Esophagus squamous epithelium (tissue), 5 donors: ENCODE data around the gene ANXA9. TPM values are rescaled to one million over a fixed set of nuclear protein-coding genes. Genes with fewer than 3 reads are reported as not detected.
A peak's percentile ranks its signal among the peaks of the same experiment; 100 is the strongest.

Experiments used
- DNase-seq: peaks from one replicate; lab custom pipeline; 2025; lab: John Stamatoyannopoulos, UW
- H3K27ac ChIP-seq, 4 donors: fragments of 200-600 bp; sonication (generic); one replicate each; pipeline ENCODE4 v1.5.1; 2016 to 2019; ENCODE audit warnings: mild to moderate bottlenecking in 1 of 4
- H3K27me3 ChIP-seq, 4 donors: fragments of 200-600 bp; sonication (generic); 1 replicate in 3 of 4; 2 replicates in 1 of 4; pipeline versions ENCODE4 v1.5.1 to v1.6.0; 2017 to 2021; ENCODE audit warnings: antibody characterized with exemption in 1 of 4
- H3K36me3 ChIP-seq, 3 donors: fragments of 200-600 bp; sonication (generic); one replicate each; pipeline ENCODE4 v1.5.1; 2016 to 2019
- H3K4me1 ChIP-seq, 3 donors: fragments of 200-600 bp; sonication (generic); one replicate each; pipeline ENCODE4 v1.5.1; 2017 to 2019
- H3K4me3 ChIP-seq, 4 donors: fragments of 200-600 bp; sonication (generic); 1 replicate in 3 of 4; 2 replicates in 1 of 4; pipeline ENCODE4 v1.5.1; 2016 to 2019; ENCODE audit warnings: mild to moderate bottlenecking in 2 of 4, moderate library complexity in 1 of 4
- H3K9me3 ChIP-seq, 3 donors: fragments of 200-600 bp; sonication (generic); one replicate each; pipeline ENCODE4 v1.5.1; 2016 to 2019
- POLR2A ChIP-seq, 4 donors: fragments of 450-650 bp; IDR thresholded peaks; one replicate each; pipeline ENCODE4 v1.6.1; 2017; ENCODE audit warnings: antibody characterized with exemption in 4 of 4, mild to moderate bottlenecking in 4 of 4, moderate library complexity in 3 of 4
- WGBS, 2 donors: methylation state at CpG; one replicate each; pipeline ENCODE4 v1.1.5; 2018; 5-methylcytosine and 5-hydroxymethylcytosine counted together
- intact Hi-C: fragments of 100-400 bp; cut with DNase I; formaldehyde crosslinking; loops from one replicate; pipeline ENCODE4 v1.15.0; 2022
- small RNA-seq, 4 donors: library from RNA; depleted of rRNA; stranded (forward); fragments of <200 nt; gene quantifications; one replicate each; pipeline ENCODE3, GENCODE V24; 2016
- total RNA-seq, 4 donors: library from RNA; depleted of rRNA; stranded (reverse); fragments of >200 nt; gene quantifications; one replicate each; pipeline ENCODE4 v1.1.0, GENCODE V29; 2016
- TF ChIP-seq, protein P1 (sequence below), 6 experiments: fragments of 450-650 bp in 4 of 6; fragments of 200-600 bp in 2 of 6; sonication (generic) in 2 of 6; IDR thresholded peaks; one replicate each; pipeline ENCODE4 v1.5.1; 2016 to 2019; ENCODE audit warnings: antibody characterized with exemption in 6 of 6, mild to moderate bottlenecking in 4 of 6, moderate library complexity in 4 of 6
- donor health status: DM: yes; HTN: yes; CAD: no.

Gene ANXA9
- total RNA-seq, 4 donors from 2014 or later = 1.2 to 7.8 (median 4.4) TPM

DNA sequence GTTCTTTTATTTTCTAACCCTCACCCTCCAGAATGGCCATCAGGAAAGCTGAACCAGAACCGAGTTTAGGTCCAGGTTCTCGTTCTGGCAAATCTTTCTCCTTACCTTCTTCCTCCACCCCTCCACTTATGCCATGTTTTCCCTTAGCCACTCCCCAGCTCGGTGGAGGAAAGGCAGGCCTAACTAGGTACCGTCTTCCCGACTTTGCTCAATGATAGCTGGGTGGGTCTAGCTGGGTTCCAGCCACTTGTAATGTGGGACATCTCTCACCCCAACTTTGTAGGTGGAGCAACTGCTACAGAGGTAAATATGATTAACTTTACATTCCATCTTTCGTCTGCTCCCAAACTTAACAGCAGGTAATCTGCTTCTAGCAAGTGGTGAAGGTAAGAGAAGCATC lies 54.9 kb downstream of the ANXA9 start:
- peak overlapping the region; percentile 13 to 43 (median 40) for H3K4me3 ChIP-seq
- no peaks in the 10 kb centered on the region for H3K9me3 ChIP-seq
- intact Hi-C loops = no loop called here
- H3K36me3 ChIP-seq = peaks cover 0 to 72% (median 3%) of the 10 kb centered on the region in 3 donors
- H3K27ac ChIP-seq = peak overlapping the region; percentile 28 to 90 (median 78)
- H3K4me1 ChIP-seq = peaks cover 0 to 40% (median 0%) of the 10 kb centered on the region in 3 donors
- DNase-seq = no peak
- 45 to 60% methylated on average over 6 of the region's 6 CpGs for WGBS, 2 donors
- no peaks in the 10 kb centered on the region for H3K27me3 ChIP-seq
- TF ChIP-seq POLR2A (IDR thresholded peaks at IDR 0.05) = no peak
- TF ChIP-seq, protein P1, sequence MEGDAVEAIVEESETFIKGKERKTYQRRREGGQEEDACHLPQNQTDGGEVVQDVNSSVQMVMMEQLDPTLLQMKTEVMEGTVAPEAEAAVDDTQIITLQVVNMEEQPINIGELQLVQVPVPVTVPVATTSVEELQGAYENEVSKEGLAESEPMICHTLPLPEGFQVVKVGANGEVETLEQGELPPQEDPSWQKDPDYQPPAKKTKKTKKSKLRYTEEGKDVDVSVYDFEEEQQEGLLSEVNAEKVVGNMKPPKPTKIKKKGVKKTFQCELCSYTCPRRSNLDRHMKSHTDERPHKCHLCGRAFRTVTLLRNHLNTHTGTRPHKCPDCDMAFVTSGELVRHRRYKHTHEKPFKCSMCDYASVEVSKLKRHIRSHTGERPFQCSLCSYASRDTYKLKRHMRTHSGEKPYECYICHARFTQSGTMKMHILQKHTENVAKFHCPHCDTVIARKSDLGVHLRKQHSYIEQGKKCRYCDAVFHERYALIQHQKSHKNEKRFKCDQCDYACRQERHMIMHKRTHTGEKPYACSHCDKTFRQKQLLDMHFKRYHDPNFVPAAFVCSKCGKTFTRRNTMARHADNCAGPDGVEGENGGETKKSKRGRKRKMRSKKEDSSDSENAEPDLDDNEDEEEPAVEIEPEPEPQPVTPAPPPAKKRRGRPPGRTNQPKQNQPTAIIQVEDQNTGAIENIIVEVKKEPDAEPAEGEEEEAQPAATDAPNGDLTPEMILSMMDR (IDR thresholded peaks at IDR 0.05) = no peak

DNA sequence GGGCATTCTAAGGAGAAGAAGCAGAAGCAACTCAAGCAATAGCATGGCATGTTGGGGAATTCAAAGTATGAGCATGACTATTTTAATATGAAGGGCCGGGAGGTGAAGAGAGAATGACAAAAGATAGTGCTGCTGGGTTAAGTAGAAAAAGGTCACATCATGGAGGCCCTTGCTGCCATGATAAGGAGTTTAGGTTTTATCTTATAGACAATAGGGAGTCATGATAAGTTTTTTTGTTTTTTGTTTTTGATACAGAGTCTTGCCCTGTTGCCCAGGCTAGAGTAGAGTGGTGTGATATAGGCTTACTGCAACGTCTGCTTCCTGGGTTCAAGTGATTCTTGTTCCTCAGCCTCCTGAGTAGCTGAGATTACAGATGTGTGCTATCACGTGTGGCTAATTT lies 57.4 kb downstream of the ANXA9 start:
- Histone ChIP-seq H3K4me1 (peaks cover 0 to 29% (median 0%) of the 10 kb centered on the region in 3 donors), H3K4me3 (no peak overlapping the region), H3K27ac (no peak overlapping the region), H3K36me3 (peaks cover 0 to 74% (median 0%) of the 10 kb centered on the region in 3 donors), H3K9me3 (no peaks in the 10 kb centered on the region), H3K27me3 (no peaks in the 10 kb centered on the region)
- WGBS, 2 donors = 91% methylated on average over 3 of the region's 3 CpGs
- intact Hi-C loops = no loop called here
- no peak for DNase-seq
- TF ChIP-seq, protein P1 (IDR thresholded peaks at IDR 0.05) = no peak
- TF ChIP-seq POLR2A (IDR thresholded peaks at IDR 0.05) = no peak

DNA sequence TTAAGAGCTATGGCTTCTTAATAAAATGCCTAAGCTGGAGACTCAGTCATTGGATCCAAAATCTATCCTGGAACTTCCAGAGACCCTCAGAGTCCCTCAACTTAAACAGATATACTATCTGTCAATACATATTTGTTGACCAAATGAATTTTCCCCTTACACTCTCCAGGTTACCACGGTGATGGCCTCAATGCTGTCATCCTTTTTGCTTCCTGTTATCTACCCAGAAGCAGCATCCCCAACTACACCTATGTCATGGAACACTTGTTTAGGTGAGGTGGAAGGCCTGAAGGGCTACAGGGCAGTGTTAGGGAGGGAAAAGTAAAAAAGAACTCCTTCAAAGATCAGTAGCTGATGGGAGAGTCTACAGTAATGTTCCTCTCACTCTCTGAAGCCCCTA lies 61.1 kb downstream of the ANXA9 start:
- H3K27ac ChIP-seq = no peak overlapping the region
- no peak for DNase-seq
- H3K4me3 ChIP-seq = no peak overlapping the region
- TF ChIP-seq, protein P1 (IDR thresholded peaks at IDR 0.05) = no peak
- TF ChIP-seq POLR2A (IDR thresholded peaks at IDR 0.05) = no peak
- peaks cover 0 to 80% (median 0%) of the 10 kb centered on the region in 3 donors for H3K36me3 ChIP-seq
- peaks cover 5 to 18% (median 5%) of the 10 kb centered on the region in 3 donors for H3K4me1 ChIP-seq
- H3K27me3 ChIP-seq = no peaks in the 10 kb centered on the region
- no peaks in the 10 kb centered on the region for H3K9me3 ChIP-seq
- WGBS, 2 donors = 100% methylated on average over 1 of the region's 1 CpG; no CpG with 5 or more reads in 1 of the 2 donors
- intact Hi-C loops = no loop called here

Small RNA genes lying within 50 kb of the gene (small RNA-seq; reads per million reads assigned to genes)
- 0 reads per million in 4 donors for gene RNU6-884P

Other genes starting within 250 kb of the ANXA9 start
- gene CTSS, start 216.5 kb upstream of the ANXA9 start, total RNA-seq = 10 to 100 TPM; 19.7 to 82.4 (median 48.0) TPM
- 10 to 100 TPM in 2 of 4 donors, 1 to 10 TPM in 2; 3.0 to 71.7 (median 38.5) TPM for gene CTSK, start 174.0 kb upstream of the ANXA9 start, total RNA-seq
- 10 to 100 TPM; 20.5 to 39.9 (median 25.0) TPM for gene ARNT, start 105.7 kb upstream of the ANXA9 start, total RNA-seq
- gene CTXND2, start 95.2 kb upstream of the ANXA9 start, total RNA-seq = not detected
- gene SETDB1, start 55.9 kb upstream of the ANXA9 start, total RNA-seq = 10 to 100 TPM; 20.5 to 39.5 (median 25.3) TPM
- 10 to 100 TPM; 18.2 to 72.7 (median 45.4) TPM for gene CERS2, start 7.5 kb upstream of the ANXA9 start, total RNA-seq
- gene MINDY1, start 24.6 kb downstream of the ANXA9 start, total RNA-seq = 10 to 100 TPM; 25.4 to 52.5 (median 37.1) TPM
- gene PRUNE1, start 26.2 kb downstream of the ANXA9 start, total RNA-seq = 10 to 100 TPM in 3 of 4 donors, 1 to 10 TPM in 1; 8.9 to 21.0 (median 15.9) TPM
- gene BNIPL, start 54.3 kb downstream of the ANXA9 start, total RNA-seq = 100 to 1,000 TPM in 1 of 4 donors, 10 to 100 TPM in 3; 52.7 to 168 (median 96.1) TPM
- 1 to 10 TPM in 3 of 4 donors, under 1 TPM in 1; 0.23 to 3.2 (median 2.3) TPM for gene C1orf56, start 65.5 kb downstream of the ANXA9 start, total RNA-seq
- 100 to 1,000 TPM in 3 of 4 donors, 10 to 100 TPM in 1; 86.7 to 128 (median 115) TPM for gene CDC42SE1, start 77.3 kb downstream of the ANXA9 start, total RNA-seq
- 1 to 10 TPM in 2 of 4 donors, under 1 TPM in 2; 0.38 to 1.6 (median 0.92) TPM for gene MLLT11, start 78.1 kb downstream of the ANXA9 start, total RNA-seq
- gene GABPB2, start 88.5 kb downstream of the ANXA9 start, total RNA-seq = 10 to 100 TPM in 3 of 4 donors, 1 to 10 TPM in 1; 7.1 to 15.8 (median 11.0) TPM
- gene SEMA6C, start 164.3 kb downstream of the ANXA9 start, total RNA-seq = 1 to 10 TPM in 3 of 4 donors, under 1 TPM in 1; 0.91 to 3.8 (median 2.0) TPM
- gene TNFAIP8L2, start 174.4 kb downstream of the ANXA9 start, total RNA-seq = 1 to 10 TPM in 2 of 4 donors, not detected in 2; 2.3 to 5.7 TPM
- gene LYSMD1, start 183.6 kb downstream of the ANXA9 start, total RNA-seq = 1 to 10 TPM; 4.6 to 8.8 (median 5.9) TPM
- 10 to 100 TPM; 15.2 to 29.8 (median 18.5) TPM for gene SCNM1, start 183.9 kb downstream of the ANXA9 start, total RNA-seq
- gene TMOD4, start 193.7 kb downstream of the ANXA9 start, total RNA-seq = not detected
- gene VPS72, start 207.9 kb downstream of the ANXA9 start, total RNA-seq = 10 to 100 TPM; 17.2 to 38.3 (median 29.7) TPM
- gene PIP5K1A, start 216.3 kb downstream of the ANXA9 start, total RNA-seq = 10 to 100 TPM; 21.5 to 49.2 (median 36.6) TPM